GM19043 (cell line): ENCODE measurements around the gene GALNT9.
"Not testable (repeated sequence)": the region's sequence is repeated elsewhere in the genome, so short reads cannot be mapped to it uniquely, and the experiment has no call there.

Source experiments
- ATAC-seq: cut with Tn5 transposase; IDR thresholded peaks from one replicate; pipeline ENCODE4 v1.9.1; 2021; ENCODE audit warnings: low read depth; ENCODE audit not compliant: unreplicated experiment

GALNT9 gene

GRCh38 chr12:132315951-132316350 lies 13.4 kb downstream of the GALNT9 start:
- no peak for ATAC-seq

- no peak for ATAC-seq
Observed at GRCh38 chr12:132315507-132315906, 13.9 kb downstream of the GALNT9 start.

DNA sequence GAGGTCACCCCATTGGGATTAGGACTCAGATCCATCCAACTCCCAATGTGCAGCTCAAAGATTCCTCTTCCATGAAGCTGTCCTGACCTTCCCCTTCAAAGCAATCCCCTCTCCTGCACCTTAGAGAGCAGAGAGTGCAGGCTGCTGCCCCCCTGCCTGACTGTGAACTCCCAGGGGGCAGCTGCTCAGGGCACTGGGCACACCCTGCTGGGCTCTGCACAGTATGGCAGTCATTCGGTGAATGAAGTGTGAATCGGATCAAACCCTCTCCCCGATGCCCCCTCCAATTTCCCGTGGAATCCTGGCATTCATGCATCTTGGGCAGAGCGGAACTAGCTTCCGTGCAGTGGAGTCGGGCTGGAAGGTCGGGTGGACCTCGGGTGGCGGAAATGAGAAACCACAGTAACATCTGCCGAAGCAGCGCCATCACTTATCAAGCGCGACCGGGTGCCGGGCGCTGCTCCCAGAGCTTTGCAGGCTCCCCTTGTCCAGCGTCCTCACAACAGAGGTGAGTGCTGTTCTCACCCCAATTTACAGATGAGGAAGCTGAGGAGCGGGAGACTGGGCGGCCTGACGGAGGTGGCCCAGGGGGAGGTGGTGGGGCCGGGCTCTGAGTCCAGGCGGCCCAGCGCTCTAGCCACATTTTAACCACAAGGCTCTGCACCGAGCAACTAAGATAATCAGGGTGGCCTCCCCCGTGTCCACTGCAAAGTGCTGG lies 14.7 kb downstream of the GALNT9 start:
- ATAC-seq = no peak

DNA sequence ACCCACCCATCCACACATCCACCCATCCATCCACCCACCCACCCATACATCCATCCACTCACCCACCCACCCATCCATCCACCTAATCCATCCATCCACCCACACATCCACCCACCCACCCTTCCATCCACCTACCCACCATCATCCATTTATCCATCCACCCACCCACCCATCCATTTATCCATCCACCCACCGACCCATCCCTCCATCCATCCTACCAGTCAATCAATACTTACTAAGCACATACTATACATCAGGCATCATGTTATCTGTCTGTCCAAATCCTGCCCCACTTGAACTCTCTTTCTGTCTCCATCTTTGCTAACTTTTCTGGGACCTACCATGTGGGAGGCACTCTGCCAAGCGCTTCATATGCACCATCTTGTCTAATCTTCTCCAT lies 15.4 kb downstream of the GALNT9 start:
- no peak for ATAC-seq

DNA sequence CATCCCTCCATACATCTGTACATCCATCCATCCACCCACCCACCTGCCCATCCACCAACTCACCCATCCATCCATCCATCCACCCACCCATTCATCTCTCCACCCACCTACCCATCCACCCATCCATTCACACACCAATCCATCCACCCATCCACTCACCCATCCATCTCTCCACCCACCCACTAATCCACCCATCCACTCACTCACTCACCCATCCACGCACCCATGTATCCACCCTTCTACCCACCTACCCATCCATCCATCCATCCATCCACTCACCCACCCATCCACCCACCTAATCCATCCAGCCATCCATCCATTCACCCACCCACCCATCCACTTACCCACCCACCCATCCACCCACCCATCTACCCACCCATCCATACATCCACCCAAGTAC lies 16.2 kb downstream of the GALNT9 start:
- no peak for ATAC-seq

DNA sequence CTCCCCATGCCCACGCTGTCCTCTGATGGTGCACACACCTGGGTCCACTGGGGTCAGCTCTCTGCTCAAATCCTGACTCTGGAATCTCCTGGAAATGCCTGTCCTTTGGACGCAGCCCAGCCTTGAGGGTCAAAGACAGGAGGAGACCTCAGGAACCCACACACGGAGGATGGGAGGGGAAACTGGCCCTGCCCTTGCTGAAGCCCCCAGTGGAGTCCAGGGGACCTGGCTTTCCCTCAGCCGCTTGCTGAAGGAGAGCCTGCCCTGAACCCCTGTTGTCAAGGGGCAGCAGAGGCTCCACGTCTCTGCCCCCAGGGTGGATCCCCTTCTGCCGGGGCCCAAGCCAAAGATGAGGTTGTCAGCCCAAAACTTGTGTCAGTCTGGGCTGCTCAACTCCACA lies 16.9 kb downstream of the GALNT9 start:
- ATAC-seq = no peak

- no peak for ATAC-seq
Observed at GRCh38 chr12:132311201-132311915, 18.0 kb downstream of the GALNT9 start.

GRCh38 chr12:132310181-132311040 lies 19.0 kb downstream of the GALNT9 start:
- ATAC-seq = no peak

DNA sequence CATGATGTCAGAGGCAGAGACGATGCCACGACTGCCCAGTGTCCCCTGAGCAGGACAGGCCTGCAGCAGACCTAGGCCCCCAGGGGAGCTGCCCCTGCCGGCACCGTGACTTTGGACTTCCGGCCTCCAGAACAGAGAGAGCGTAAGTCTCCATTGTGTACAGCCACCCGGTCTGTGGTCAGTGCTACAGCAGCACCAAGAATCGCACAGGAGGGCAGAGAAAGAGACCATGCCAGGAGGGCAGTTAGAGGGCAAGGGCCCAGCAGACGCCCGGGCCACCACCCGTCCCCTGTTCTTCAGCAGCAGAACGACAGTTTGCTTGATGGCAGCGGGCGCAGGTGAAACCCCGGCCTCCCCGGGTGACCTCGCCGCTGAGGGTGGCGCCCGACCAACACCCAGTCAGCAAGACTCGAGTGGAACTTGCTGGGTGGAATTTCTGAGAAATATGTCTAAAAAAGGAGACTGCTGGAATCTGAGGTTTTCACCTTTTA lies 19.7 kb downstream of the GALNT9 start:
- ATAC-seq = no peak

DNA sequence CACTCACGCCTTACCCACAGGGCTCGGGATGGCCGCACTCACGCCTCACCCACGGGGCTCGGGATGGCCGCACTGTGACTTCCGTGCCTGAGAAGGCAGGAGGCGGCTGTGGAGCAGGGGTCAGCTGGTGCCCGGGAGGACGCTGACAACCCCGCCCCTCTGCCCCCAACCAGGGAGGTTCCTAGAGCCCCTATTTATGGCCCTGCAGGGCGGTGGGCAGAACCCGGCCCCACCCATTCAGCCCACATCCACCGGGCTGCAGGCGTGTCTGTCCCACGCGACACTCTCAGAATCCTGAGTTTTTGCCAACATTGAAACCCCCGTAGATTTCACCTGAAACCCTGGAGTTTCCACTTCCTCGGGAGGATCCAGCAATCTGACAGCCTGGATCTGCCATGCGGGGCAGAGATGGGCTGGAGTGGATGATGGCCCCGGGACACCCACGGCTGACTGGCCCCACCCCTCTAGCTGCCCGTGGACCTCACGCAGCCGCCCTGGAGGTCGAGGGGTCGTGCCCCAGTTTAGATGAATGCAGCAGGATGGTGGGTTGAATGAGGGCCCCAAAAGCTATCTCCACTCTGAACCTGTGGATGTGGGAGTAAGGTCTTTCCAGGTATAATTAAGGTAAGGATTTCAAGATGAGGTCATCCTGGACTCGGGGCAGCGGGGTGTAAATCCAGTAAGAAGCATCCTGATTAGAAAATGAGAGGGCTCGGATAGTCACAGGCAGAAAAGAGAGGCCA lies 20.4 kb downstream of the GALNT9 start:
- no peak for ATAC-seq

- ATAC-seq = no peak
Observed at GRCh38 chr12:132307976-132308852, 21.2 kb downstream of the GALNT9 start.

DNA sequence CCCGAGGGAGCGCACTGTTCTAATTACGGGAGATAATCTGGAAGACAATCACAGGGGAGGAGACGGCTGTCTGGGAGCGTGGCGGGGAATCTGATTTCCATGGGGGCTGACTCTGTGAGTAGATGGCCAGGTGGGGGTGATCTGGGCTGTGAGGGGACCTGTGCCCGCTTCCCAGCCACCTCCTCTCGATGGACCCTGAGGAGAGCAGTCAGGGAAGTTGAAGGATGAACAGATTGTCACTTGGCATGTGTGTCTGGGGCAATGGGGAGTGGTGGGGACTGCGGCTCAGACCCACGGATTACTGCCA lies 22.6 kb downstream of the GALNT9 start:
- no peak for ATAC-seq

DNA sequence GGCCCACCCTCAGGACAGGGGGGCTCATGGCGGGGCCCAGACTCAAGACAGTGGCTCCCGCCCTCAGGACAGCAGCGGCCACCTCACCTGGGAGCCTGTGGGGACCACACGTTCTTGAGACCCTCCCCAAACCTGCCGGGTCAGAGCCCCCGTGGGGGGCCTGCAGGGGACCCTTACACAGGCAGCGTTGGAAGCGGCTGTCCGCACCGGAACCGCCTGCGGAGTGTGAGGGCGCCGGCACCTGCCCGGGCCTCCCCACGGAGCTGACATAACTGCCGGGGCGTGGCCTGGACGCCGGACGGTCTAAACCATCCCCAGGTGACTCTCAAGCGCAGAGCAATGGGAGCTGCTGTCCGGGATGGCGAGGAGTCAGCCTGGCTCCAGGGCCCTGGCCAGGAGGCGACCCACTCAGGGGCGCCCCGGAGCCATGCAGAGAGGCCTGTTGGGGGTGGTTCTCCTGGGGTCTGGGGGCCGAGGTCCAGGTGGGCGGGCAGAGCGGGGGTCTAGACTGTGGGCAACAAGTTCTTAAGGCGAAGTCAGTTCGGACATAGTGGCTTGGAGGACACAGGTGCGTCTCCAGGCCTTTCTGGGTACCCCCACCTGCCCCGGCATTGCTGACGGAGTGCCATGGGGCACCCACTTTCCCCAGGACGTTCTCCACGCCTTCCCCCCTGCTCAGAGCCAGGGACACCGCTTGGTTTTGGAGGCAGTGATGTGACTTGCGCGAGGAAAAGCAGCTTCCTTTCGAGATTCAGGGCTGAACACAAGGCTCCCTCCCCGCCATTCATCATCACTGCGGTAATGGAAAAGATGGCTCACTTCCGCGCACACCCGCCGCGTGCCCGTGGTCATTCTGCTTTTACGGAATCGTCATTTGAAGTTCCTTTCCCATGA lies 23.2 kb downstream of the GALNT9 start:
- no peak for ATAC-seq

- no peak for ATAC-seq
Observed at GRCh38 chr12:132305560-132305966, 23.8 kb downstream of the GALNT9 start.

GRCh38 chr12:132304866-132305265 lies 24.5 kb downstream of the GALNT9 start:
- ATAC-seq = not testable (repeated sequence)

- ATAC-seq = not testable (repeated sequence)
Observed at GRCh38 chr12:132303853-132304373, 25.5 kb downstream of the GALNT9 start.

GRCh38 chr12:132302466-132303358 lies 26.7 kb downstream of the GALNT9 start:
- no peak for ATAC-seq
